Measurements from ENCODE around the gene TP73. TPM values are rescaled to one million over a fixed set of nuclear protein-coding genes. Genes with fewer than 3 reads are reported as not detected.

TP73 gene
- total and polyA plus RNA-seq, 12 donors: 0.03 to 0.58 (median 0.15) TPM; not detected in 7

DNA sequence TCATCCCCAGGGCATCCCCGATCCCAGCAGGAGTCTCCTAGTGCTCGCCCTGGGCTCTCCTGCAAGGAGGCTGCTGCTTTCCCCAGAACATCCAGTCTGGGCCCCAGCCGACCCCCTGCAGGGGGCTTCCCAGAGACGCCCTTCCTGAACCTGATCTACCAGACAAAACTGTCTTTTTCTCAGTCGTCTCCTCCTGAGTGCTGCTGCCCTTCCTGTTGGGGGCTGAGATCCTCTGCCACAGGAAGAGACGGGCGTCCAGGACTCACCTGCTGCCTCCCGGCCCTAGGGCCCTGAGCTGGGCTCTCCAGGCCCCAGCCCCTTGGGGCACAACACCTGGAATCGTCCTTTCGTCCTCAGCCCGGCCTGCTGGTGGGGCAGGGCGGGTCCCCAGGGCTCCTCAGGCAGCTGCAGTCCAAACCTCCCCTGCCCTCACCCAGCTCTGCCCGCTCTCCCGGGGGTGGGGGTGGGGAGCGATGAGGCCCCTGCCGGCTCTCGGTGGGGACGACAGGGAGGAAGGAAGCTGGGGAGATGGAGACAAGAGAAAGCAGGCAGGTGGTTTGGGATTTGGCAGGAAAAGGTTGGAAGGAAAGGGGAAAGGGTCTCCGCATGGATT is 36.9 kb downstream of the TP73 start:
- no peak for TF ChIP-seq CTCF (IDR thresholded peaks at IDR 0.05)
- intact Hi-C loops (cut with DNase I): no loop called here
- ATAC-seq (no peak), DNase-seq (no peak)
- Histone ChIP-seq H3K4me1 (peaks cover 0 to 10% (median 0%) of the 10 kb centered on the region in 9 donors), H3K36me3 (no peaks in the 10 kb centered on the region), H3K4me3 (no peak overlapping the region), H3K27me3 (peaks cover 0 to 27% (median 15%) of the 10 kb centered on the region in 7 donors), H3K9me3 (no peaks in the 10 kb centered on the region), H3K27ac (no peak overlapping the region)
- 50 to 57% methylated on average over 19 of the region's 19 CpGs for WGBS, 2 donors

- intact Hi-C loops (cut with DNase I): no loop called here
- no peaks in the 10 kb centered on the region for H3K9me3 ChIP-seq
- WGBS, 2 donors: 94 to 95% methylated on average over 50 of the region's 50 CpGs
- peaks cover 0 to 12% (median 2%) of the 10 kb centered on the region in 9 donors for H3K4me1 ChIP-seq
- peaks cover 0 to 21% (median 16%) of the 10 kb centered on the region in 7 donors for H3K27me3 ChIP-seq
- H3K4me3 ChIP-seq: no peak overlapping the region
- no peak overlapping the region for H3K27ac ChIP-seq
- TF ChIP-seq CTCF (IDR thresholded peaks at IDR 0.05): no peak
- H3K36me3 ChIP-seq: no peaks in the 10 kb centered on the region
- ATAC-seq: no peak
- no peak for DNase-seq
Measured at GRCh38 chr1:3690282-3691065, 38.2 kb downstream of the TP73 start.

DNA sequence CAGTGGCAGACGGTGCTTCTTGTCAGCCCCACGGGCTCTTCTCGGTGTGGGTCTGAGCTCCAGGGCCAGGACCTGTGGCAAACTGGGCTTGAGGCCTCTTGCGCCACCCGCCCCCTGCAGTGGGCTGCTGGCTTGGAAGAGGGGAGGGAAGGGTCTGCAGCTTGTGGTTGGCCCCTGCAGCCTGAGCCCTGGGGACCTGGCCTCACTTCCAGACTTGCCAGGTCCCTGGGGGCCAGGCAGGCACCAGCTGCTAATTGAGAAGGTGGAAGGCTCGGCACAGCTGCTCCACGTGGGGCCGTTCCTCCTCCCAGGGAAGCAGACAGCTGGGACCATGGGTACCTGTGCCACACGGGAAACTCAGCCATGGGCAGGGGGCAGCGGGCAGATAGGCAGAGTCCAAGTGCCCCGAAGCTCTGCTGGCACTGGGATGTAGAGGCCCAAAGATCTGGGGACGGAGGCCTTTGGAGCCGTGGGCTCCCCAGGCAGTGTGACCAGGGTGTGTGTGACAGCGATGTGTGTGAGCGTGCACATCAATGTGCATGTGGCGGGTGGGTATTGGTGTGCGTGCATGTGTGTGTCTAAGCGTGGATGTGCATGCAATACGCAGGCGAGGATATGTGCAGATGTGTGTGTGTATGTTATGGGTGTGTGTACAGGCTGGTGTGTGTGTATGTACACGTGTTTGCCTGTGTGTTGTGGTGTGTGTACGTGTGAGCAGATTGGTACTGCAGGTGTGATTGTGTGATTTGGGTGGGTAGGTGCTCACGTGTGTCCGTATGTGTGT is 39.3 kb downstream of the TP73 start:
- no peak for TF ChIP-seq CTCF (IDR thresholded peaks at IDR 0.05)
- DNase-seq (no peak), ATAC-seq (no peak)
- peaks cover 0 to 32% (median 24%) of the 10 kb centered on the region in 7 donors for H3K27me3 ChIP-seq
- H3K4me1 ChIP-seq: peaks cover 0 to 16% (median 6%) of the 10 kb centered on the region in 9 donors
- H3K36me3 ChIP-seq: no peaks in the 10 kb centered on the region
- H3K9me3 ChIP-seq: no peaks in the 10 kb centered on the region
- 84 to 88% methylated on average over 24 of the region's 24 CpGs for WGBS, 2 donors
- intact Hi-C loops (cut with DNase I): no loop called here
- no peak overlapping the region for H3K4me3 ChIP-seq
- no peak overlapping the region for H3K27ac ChIP-seq

DNA sequence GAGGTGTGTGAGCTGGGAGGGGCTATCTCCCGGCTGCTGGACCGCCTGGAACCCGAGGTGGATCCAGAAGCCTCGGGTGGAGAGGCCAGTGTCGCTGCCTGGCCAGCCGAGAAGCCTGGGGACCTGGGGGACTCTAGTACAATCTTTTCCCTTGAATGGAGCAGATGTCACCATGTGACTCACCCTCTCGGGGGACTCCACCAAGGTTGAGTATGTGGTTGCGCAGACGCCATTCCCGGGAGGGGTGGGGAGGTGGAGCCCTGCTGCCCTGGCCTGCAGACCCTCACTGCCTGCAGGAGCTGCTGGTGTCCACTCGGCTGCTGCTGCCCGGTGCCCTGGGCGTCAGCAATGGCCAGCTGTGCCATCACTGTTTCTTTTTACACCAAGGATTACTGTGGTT is 40.3 kb downstream of the TP73 start:
- no peak for ATAC-seq
- no peaks in the 10 kb centered on the region for H3K9me3 ChIP-seq
- peaks cover 0 to 16% (median 6%) of the 10 kb centered on the region in 9 donors for H3K4me1 ChIP-seq
- no peak for TF ChIP-seq CTCF (IDR thresholded peaks at IDR 0.05)
- intact Hi-C loops (cut with DNase I): no loop called here
- no peak overlapping the region for H3K4me3 ChIP-seq
- no peaks in the 10 kb centered on the region for H3K36me3 ChIP-seq
- no peak overlapping the region for H3K27ac ChIP-seq
- H3K27me3 ChIP-seq: peaks cover 0 to 39% (median 33%) of the 10 kb centered on the region in 7 donors
- 63 to 66% methylated on average over 13 of the region's 13 CpGs for WGBS, 2 donors
- DNase-seq: no peak

All from heart right ventricle (tissue), 16 donors.